HCT116 (cell line): ENCODE measurements around the gene PROX1.

ENCODE experiments used
- CEBPB ChIP-seq: IDR thresholded peaks from 2 replicates; pipeline ENCODE4 v1.6.1; 2012; ENCODE audit warnings: low read depth
- EZH2phosphoT487 ChIP-seq: fragments of 200-600 bp; IDR thresholded peaks from 2 replicates; pipeline ENCODE4 v1.6.1; 2018; ENCODE audit warnings: antibody characterized with exemption, borderline replicate concordance
- JUND ChIP-seq: IDR thresholded peaks from 2 replicates; pipeline ENCODE4 v1.6.1; 2012
- POLR2AphosphoS5 ChIP-seq: IDR thresholded peaks from 2 replicates; pipeline ENCODE4 v1.6.1; 2011; ENCODE audit warnings: mild to moderate bottlenecking, low read depth, low read length, moderate library complexity
- ZNF274 ChIP-seq: fragments of 200-500 bp; sonication (Bioruptor generic); IDR thresholded peaks from 2 replicates; pipeline ENCODE4 v1.6.1; 2014; ENCODE audit warnings: mild to moderate bottlenecking, low read depth, low read length, inconsistent platforms
- TF ChIP-seq, protein P1 (sequence below), 3 experiments: fragments of 200-600 bp in 1 of 3; sonication (generic) in 1 of 3; IDR thresholded peaks in 2 of 3; conservative IDR thresholded peaks in 1 of 3; 2 replicates each; pipeline ENCODE4 v1.5.1; 2012 to 2017; ENCODE audit warnings: low read depth in 2 of 3, low read length in 2 of 3, antibody characterized with exemption in 1 of 3, borderline replicate concordance in 1 of 3, control low read depth in 1 of 3, mild to moderate bottlenecking in 1 of 3, mixed read lengths in 1 of 3, mixed run types in 1 of 3, moderate library complexity in 1 of 3; ENCODE audit not compliant: insufficient read depth in 1 of 3

DNA sequence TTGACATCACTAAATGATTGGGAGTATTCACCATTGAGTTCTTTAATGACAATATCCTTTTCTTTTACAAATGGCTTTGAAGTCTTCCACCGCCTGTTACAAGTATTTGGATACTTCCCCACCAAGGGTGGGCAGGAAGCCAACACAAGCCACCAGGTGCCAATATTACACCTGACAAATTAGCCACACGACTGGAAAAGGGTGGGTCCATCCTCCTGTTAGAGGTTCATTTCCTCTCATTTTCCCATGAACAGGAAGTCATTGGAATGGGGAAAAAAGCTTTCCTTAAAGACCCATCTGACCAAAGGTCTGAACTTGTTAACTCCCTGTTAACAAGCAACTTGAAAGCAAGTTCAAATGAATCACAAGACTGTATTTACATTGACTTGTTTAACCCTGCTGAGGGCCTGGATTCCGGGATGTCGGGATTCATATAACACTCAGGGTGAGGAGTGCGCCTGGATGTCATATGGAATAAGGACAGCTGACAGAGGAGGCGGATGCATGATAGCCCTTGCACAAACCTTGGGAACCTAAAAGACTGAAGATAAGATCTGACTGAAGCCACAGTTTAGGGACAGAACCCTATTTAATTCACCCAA is 40.5 kb upstream of the PROX1 start:
- TF ChIP-seq ZNF274 (no peak), JUND (no peak), EZH2phosphoT487 (no peak), CEBPB (no peak), POLR2AphosphoS5 (no peak)
- TF ChIP-seq, protein P1, sequence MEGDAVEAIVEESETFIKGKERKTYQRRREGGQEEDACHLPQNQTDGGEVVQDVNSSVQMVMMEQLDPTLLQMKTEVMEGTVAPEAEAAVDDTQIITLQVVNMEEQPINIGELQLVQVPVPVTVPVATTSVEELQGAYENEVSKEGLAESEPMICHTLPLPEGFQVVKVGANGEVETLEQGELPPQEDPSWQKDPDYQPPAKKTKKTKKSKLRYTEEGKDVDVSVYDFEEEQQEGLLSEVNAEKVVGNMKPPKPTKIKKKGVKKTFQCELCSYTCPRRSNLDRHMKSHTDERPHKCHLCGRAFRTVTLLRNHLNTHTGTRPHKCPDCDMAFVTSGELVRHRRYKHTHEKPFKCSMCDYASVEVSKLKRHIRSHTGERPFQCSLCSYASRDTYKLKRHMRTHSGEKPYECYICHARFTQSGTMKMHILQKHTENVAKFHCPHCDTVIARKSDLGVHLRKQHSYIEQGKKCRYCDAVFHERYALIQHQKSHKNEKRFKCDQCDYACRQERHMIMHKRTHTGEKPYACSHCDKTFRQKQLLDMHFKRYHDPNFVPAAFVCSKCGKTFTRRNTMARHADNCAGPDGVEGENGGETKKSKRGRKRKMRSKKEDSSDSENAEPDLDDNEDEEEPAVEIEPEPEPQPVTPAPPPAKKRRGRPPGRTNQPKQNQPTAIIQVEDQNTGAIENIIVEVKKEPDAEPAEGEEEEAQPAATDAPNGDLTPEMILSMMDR (IDR thresholded peaks at IDR 0.05 in 2 of 3, conservative IDR thresholded peaks at IDR 0.05 in 1 of 3; ENCODE audit: borderline replicate concordance in 1 of 3, insufficient read depth in 1 of 3, low read depth in 2 of 3, low read length in 2 of 3) = no peak
